Esophagus muscularis mucosa (tissue), 3 donors: ENCODE measurements around the gene PHF3.

ENCODE experiments used
- POLR2A ChIP-seq: fragments of 450-650 bp; IDR thresholded peaks from one replicate; pipeline ENCODE4 v1.6.1; 2017; ENCODE audit warnings: antibody characterized with exemption, moderate library complexity, mild to moderate bottlenecking, low read depth
- TF ChIP-seq, protein P1 (sequence below), 3 experiments: fragments of 200-600 bp in 2 of 3; fragments of 450-650 bp in 1 of 3; sonication (generic) in 2 of 3; IDR thresholded peaks; one replicate each; pipeline ENCODE4 v1.5.1; 2017 to 2019; ENCODE audit warnings: antibody characterized with exemption in 3 of 3, mild to moderate bottlenecking in 2 of 3, moderate library complexity in 1 of 3

DNA sequence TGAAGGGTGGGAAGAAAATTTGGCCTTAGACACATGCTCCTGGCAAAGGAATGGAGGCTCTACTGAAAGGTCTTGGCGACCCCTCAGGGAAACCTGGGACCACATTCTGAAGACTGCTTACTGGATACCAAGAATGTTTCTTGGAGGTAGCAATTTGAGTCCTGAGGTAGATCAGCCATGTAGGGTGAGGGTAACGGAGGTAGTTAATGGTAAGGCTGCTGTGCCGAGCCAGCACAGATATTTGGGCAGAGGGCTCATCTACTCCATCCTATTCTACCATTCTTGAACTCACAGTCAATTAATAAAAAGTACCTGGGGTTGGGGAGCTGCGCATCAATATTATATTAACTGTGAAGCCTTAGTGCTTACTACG is 401 bp upstream of the PHF3 start:
- no peak for TF ChIP-seq POLR2A
- TF ChIP-seq, protein P1, sequence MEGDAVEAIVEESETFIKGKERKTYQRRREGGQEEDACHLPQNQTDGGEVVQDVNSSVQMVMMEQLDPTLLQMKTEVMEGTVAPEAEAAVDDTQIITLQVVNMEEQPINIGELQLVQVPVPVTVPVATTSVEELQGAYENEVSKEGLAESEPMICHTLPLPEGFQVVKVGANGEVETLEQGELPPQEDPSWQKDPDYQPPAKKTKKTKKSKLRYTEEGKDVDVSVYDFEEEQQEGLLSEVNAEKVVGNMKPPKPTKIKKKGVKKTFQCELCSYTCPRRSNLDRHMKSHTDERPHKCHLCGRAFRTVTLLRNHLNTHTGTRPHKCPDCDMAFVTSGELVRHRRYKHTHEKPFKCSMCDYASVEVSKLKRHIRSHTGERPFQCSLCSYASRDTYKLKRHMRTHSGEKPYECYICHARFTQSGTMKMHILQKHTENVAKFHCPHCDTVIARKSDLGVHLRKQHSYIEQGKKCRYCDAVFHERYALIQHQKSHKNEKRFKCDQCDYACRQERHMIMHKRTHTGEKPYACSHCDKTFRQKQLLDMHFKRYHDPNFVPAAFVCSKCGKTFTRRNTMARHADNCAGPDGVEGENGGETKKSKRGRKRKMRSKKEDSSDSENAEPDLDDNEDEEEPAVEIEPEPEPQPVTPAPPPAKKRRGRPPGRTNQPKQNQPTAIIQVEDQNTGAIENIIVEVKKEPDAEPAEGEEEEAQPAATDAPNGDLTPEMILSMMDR (IDR thresholded peaks at IDR 0.05): no peak
